HG03469 (cell line): ENCODE results near the gene RHEB.

Experiments used
- ATAC-seq: cut with Tn5 transposase; IDR thresholded peaks from one replicate; pipeline ENCODE4 v1.9.1; 2021; ENCODE audit warnings: mild to moderate bottlenecking, moderate library complexity, moderate number of reproducible peaks; ENCODE audit not compliant: unreplicated experiment

RHEB gene

DNA sequence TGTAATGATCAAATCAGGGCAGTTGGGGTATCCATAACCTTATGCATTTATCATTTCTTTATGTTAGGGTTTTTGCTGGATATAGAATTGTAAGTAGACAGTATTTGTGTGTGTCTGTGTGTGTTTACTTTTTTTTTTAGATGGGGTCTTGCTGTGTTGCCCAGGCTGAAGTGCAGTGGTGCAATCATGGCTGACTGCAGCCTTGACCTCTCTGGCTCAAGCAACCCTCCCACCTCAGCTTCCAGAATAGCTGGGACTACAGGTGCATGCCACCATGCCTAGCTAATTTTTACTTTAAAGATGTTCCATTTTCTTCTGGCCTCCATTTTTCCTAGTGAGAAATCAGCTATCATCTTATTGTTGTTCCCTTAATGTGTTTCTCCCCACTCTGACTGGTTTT is 10.1 kb upstream of the RHEB start:
- no peak for ATAC-seq

DNA sequence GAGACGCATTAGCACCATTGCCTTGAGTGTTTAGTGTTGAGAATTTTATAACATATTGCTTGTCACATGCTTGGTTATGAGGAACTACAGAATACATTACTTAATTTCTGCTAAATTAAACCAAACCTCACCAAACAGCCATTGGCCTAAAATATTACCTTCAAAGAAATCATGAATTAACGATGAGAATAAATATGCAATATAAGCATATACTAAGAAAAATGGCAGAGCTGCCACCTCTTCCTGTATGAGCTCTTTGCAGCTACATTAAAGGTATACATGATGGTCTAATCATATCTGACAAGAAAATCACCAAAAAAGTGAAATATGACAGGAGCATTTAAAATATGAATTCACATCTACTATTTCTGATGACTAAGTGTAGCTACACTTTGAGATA is 5.2 kb upstream of the RHEB start:
- no peak for ATAC-seq

DNA sequence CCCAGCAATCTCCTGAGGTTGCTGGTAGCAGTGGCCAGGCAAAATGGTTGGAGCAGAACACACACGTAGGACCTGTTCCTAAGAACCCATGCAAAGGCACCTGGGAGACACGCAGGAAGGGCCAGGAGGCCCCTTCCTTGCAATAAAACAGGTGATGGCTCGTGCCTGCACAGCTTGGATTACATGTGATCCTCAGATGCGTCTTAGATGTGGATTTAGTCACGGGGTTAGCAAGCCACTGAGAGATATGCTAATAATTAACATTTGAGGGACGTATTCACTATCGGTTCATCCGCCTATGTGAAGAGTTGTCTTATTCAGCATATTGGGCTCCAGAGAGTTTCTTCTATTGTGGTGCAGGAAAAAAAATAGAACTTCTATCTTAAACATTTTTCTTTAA is 4.6 kb upstream of the RHEB start:
- ATAC-seq, result no peak

DNA sequence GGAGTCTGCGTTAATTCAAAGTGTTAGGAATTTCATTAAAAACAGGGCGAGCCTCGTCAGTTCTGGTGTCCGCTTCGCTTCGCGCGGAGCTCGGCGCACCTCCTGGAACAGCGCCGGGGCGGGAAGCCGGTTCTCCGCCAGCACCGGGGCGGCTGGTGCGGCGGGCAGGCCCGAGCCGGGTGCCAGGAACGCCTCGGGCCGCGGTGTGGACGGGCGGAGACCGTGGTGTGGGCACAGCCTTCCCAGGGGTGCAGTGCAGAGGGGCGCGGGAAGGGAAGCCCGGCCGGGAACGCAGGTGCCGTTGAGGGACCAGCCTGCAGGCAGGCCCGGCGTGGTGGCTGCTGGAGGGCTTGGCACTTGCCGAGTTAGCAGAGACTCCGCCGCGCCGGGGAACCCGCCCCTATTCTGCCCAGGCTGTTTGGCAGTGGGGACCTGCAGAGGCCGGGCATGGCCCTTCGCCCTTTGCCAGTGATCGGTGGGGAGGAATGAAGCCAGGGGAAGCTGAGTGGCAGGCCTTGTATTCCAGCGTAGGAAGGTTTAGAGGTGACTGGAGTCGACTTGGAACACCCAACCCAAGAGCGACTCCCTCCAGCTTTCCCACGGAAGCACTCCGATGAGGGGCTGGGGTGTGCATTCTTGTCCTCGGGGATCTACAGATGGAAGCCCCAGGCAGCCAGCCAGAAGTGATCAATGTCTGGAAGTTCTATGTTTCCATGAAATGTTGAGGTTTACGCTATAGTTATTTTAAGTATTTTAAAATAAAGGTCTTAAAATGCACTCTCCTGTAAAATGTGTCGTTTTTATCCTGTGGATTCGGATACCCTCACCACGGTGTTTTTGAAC is 945 bp upstream of the RHEB start:
- no peak for ATAC-seq

DNA sequence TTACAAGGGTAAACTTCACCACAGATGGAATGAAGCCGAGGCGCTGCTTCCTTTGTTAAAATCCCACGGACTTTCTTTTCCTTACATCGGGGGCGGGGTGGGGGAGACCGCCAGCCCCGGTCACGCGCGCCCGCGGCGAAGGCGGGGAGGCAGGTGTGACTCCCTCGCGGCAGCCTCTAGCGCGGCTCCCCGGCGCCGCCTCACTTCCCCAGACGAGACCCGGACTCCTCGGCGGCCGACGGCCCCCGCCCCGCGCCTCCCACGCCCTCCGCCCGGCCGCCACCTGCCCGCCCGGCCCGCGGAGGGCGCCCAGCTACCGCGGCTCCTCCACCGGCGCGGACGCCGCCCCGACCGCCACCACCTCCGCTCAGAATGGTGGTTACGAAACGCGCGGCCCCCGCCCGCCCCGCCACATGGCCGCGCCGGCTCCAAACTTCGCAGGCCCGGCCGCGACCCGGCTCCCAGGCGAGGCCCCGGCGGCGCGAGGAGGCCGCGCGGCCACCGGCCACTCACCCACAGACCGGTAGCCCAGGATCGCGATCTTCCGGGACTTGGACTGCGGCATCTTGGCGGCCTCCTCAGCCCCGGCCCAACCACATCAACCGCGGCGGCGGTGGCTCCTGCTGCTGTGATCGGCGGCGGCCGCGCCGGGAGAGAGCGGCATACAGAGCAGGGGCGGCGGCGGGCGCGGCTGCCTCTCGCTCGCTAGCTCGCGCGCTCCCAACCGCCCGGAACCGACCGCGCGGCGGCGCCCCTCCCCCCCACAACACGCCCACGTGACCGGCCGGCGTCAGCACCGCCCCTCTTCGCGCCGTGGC is 539 bp downstream of the RHEB start:
- peak; percentile 29 for ATAC-seq

DNA sequence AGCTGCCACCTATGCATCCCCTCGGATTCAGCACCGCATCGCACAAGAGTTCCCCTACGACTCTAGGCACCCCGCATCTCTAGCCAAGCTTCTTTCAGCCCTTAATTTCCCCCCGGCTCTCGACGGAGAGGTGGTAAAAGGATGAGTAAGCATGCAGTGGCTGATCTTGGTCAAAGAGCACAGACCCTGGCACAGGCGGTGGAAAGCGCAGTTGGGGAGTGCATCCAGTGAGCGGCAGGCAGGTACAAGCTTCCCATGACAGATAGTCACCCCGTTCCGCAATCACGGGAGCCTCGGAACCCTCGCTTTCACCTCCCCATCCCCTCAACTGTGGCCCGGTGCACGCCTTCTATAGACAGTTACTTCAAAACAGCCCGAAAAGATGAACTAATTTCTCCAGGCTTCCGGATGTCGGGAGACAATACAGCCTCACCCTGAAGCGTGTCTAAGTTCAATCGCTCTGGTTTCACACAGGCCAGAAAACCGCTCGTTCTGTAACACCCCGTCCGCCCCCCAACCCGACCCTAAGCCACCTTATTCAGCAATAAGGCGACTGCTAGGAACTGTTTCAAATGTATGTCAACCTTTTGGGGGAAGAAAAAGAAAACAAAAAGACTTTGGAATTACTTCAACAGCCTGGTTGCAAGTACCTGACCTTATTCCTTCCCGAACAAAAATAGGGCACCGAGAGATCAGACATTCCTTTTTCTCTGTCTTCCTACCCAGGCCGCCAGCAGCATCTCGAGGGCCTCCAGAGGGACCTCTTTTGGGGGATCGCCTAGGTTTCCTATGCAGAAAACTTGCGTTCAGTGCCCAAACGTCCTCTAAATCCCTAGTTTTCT is 1.4 kb downstream of the RHEB start:
- ATAC-seq, result no peak

DNA sequence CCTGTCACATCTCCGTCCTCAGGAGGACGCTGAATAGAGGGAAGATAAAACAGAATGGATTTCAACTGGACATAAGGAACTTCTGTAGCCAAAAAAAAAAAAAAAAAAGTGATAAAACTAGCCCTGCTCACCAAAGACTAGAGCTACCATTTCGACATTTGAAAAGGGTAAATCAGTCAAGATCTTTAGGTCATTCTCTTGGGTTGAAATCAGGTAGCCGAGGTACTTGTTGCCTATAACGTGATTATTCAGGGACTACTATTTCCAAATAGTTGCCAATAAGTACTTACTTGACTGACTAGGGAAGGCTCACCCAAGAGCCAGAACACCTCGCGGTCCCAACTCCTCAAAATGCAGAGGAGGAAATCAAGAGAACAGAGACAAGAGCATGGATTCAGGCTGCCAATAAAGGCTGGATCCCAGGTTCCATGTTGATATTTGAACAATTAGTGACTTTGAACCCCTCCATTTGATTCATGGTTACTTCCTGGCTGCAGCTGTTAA is 2.0 kb downstream of the RHEB start:
- no peak for ATAC-seq

DNA sequence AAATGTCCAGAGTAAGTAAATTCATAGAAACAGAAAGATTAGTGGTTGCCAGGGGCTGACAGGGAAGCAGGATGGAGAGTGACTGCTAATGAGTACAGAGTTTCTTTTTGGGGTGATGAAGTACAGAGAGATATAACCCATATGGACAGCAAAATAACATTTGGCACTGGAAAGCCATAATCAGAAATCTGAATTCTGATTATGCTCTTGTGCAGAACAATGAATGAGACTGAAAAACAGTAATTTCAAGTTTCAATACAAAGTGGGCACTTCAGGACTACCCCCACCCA is 4.5 kb downstream of the RHEB start:
- no peak for ATAC-seq

DNA sequence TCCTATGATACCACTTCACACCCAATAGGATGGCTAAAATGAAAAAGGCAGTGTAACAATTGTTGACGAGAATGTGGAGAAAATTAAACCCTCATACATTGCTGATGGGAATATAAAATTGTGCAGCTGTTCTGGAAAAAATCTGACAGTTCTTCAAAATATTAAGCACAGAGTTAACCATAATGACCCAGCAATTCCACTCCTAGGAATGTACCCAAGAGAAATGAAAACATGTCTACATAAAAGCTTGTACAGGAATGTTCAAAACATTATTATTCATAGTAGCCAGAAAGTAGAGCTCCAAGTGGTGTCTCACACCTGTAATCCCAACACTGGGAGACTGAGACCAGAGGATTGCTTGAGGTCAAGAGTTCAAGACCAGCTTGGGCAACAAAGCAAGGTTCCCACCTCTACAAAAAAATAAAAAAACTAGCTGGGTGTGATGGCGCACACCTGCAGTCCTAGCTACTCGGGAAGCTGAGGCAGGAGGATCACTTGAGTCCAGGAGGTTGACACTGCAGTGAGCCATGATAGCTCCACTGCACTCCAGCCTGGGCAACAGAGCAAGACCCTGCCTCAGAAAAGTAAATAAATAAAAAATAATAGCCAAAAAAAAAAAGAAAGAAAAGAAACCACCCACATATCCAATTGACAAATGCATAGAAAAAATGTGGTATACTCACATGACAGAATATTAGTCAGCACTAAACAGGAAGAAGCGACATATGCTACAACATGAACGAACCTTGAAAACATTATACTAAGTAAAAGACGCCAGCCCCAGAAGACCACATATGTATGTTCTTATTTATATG is 5.0 kb downstream of the RHEB start:
- no peak for ATAC-seq

DNA sequence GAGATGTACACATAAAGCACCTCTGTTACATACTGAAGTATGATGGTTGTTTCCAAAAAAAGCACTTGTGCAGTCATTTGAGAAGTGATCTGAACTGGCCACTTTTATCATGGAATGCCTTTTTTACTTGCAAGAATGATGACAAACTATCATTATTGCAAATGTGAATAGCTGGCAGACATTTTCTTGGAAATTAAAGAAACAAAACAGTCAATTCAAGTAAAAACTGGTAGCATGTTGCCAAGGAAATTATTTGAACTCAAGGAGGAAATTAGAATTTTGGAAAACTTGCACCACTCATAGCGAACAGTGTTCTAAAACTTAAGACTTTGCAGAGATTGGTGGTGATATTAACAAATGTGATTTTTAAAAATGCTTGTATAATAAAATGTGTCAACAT is 6.6 kb downstream of the RHEB start:
- no peak for ATAC-seq

DNA sequence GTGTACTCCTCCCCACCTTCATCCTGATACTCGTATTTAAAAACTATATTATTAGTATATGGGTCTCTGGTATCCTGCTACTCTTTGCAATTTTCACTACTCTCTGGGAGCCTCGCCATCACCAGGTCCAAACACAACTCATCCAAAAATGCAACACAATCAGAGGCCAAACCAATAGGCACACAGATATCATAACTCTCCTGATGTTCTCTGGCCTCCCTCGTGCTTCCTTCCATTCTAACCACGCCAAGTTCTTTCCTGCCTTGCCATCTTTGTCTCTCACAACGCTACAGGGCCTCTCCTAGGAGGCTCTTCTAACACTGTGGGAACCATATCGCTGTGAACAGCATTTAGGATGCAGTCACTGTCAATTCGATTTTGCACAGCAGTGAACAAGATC is 7.3 kb downstream of the RHEB start:
- ATAC-seq, result no peak

DNA sequence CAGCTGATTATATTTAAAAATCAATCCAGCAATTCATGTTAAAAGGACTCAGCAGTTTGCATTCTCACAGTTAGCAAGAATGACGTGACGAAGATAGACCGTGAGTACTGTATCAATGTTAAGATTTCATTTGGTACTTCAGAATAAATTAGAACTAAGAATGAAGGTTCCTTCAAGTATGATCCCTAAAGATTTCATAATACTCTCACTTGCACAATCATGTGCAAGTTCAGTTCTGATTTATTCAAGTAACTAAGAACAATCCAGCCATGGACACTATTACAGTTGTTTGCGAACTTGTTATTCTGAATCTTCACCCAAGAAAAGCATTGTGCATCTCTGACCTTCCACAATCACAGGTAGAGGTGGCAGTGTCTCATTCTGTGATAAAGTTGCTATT is 7.7 kb downstream of the RHEB start:
- no peak for ATAC-seq

DNA sequence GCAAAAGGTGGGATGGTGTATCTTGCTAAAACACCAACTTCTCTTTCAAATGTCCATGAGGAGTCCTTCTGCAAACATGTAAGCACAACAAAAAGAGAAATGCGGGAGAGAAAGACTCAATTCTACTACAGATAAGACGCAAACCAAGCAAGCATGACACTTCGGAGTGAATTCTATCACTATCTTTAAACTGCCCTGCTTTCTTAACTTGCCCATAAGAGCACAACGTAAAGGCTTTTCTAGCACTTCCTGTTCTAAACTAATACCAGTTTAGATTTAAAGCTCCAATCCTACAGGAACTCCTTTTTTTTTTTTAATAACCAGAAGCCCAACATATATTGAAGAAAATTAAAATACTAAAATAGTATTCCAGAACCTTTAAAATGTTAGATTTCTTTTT is 8.4 kb downstream of the RHEB start:
- no peak for ATAC-seq

DNA sequence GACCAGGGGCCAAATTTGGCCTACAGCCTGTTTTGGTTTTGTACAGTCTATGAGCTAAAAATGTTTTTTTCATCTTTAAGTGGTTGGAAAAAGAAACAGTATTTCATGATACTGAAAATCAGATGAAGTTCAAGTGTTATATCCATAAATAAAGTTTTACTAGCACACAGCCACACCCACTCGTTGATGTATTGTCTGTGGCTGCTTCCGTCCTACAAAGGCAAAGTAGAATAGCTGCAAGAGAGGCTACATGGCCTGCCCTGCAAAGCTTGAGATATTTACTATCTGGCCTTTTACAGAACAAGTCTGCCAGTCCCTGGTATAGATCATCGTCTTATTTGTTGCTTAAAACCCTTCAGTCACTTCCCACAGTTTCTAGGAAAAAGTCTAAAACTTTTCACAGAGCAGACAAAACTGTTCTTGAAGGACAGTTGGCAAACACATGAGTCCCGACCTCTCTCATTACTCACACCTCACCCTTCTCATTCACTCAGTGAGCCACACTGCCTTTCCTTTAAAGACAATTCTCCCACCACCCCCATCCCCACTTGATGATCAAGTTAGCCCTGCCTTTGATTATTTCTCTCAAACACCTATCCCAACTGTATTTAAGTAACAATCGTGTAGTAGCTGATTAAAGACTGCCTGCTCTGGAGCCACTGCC is 9.9 kb downstream of the RHEB start:
- ATAC-seq, result no peak

DNA sequence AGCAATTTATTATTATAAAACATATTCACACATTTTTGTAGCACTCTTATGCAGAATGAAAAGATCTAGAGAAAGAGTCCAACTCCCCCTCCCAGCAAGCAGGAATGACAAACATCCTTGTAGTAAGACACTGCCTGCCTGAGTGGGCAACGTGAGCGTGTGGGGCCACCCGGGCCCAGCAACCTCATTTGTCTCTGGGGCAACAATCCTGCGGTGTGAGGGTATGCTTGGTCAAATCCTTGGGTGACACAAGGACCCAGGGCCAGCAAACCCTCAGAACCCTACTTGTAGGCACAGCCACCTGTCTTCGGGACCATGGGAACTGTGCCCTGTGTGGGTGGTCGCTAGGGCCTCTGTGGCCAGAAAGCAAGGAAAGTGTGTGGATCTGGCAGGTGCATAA is 10.7 kb downstream of the RHEB start:
- ATAC-seq, result no peak

DNA sequence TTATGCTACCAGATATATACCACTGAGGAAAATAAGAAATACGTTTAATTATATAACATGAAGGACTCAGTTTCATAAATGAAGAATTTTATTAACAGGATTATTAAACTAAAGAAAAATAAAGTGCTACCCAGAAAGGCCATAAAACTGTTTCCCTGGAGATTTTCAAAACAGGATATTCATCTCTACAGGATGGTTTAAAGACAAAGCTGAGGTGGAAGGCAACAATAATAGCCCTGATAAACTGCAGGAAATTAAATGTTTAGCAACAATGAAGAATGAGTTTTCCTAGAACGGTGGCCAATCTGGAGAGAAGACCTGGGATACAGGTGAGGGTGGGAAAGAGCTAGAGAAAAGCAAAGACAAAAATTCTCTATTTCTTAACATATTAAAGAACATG is 11.9 kb downstream of the RHEB start:
- no peak for ATAC-seq

DNA sequence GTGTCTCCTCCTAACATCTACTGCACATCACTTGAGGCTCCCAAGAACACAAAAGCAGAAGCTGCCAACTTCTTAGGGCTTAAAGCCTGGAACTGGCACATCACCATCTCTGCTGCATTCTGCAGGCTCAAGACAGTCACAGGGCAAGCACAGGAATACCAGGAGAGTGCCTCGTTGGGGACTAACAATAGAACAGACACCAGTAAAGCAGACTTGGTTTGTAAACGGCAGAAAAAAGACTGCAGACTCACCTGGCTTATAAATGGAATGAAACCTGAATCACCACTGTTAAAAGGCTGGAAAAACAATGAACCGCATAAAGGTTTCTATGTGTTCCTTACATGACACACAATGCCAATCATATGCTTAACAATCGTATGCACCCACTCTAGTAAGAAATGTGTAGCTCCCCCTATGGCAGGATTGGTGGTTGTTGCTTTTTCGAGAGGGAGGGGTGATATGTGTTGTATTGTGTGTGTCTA is 12.8 kb downstream of the RHEB start:
- ATAC-seq, result no peak

DNA sequence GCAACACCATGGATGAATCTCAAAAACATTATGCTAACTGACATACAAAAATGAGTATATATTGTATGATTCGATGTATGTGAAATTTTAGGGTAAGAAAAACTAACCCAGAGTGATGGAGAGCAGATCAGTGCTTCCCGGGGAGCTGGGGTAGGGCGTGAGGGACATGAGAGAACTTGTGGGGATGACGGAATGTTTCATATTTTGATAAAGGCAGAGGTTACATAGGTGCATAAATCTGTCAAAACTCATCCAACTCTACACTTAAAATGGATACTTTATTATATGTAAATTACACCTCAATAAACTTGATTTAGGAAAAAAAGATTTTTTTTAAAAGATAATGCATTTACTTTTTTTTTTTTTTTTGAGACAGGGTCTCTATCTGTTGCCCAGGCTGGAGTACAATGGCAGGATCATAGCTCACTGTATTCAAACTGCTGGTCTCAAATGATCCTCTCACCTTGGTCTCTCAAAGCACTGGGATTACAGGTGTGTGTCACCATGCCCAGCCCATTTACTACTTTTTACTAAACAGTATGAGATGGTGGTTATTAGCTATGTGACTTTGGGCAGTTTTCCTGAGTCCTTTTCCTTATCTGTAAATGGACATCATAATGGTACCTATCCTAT is 13.7 kb downstream of the RHEB start:
- no peak for ATAC-seq

DNA sequence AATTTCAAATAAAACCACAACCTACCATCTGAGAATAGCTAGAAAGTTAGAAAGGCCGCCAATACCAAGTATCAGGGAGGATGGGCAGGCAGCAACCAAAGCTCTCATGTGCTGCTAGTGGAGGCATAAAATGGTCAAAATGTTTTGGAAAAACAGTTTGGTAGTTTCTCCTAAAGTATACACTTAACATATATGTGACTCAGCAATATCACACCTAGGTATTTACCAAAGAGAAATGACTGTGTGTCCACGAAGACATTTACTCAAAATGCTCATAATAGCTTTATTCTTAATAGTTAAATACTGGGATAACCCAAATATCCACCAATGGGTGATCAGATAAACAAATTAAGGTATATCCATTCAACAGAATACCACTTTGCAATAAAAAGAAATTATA is 14.3 kb downstream of the RHEB start:
- ATAC-seq, result no peak
